ENCODE data around the gene IL34.

GRCh38 chr16:70692873-70693671, 46.7 kb downstream of the IL34 start:
- TF ChIP-seq, protein P1, sequence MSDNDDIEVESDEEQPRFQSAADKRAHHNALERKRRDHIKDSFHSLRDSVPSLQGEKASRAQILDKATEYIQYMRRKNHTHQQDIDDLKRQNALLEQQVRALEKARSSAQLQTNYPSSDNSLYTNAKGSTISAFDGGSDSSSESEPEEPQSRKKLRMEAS (IDR thresholded peaks at IDR 0.05): no peak
- TF ChIP-seq SP1 (IDR thresholded peaks at IDR 0.05): no peak
- TF ChIP-seq, protein P2, sequence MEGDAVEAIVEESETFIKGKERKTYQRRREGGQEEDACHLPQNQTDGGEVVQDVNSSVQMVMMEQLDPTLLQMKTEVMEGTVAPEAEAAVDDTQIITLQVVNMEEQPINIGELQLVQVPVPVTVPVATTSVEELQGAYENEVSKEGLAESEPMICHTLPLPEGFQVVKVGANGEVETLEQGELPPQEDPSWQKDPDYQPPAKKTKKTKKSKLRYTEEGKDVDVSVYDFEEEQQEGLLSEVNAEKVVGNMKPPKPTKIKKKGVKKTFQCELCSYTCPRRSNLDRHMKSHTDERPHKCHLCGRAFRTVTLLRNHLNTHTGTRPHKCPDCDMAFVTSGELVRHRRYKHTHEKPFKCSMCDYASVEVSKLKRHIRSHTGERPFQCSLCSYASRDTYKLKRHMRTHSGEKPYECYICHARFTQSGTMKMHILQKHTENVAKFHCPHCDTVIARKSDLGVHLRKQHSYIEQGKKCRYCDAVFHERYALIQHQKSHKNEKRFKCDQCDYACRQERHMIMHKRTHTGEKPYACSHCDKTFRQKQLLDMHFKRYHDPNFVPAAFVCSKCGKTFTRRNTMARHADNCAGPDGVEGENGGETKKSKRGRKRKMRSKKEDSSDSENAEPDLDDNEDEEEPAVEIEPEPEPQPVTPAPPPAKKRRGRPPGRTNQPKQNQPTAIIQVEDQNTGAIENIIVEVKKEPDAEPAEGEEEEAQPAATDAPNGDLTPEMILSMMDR (IDR thresholded peaks at IDR 0.05; ENCODE audit: low read depth, low read length, missing input control): no peak
- TF ChIP-seq FOXA1 (IDR thresholded peaks at IDR 0.05): no peak
- TF ChIP-seq ATF3 (IDR thresholded peaks at IDR 0.05): no peak
